ENCODE results near the gene LPCAT2.

The LPCAT2 gene
- total RNA-seq, result 0 to 2.0 (median 0.88) reads per million in 4 experiments

GRCh38 chr16:55508941-55509931 is at the start of gene LPCAT2:
Gene LPCAT2 (plus strand): TSS chr16:55509072. CDS start chr16:55509182, 110 bp downstream.
- DNase-seq, result no peak

- DNase-seq, result no peak
Observed at GRCh38 chr16:55462241-55462640, 46.6 kb upstream of the LPCAT2 start.

- DNase-seq, result no peak
Observed at GRCh38 chr16:55464375-55464774, 44.5 kb upstream of the LPCAT2 start.

GRCh38 chr16:55465077-55465896 is 43.6 kb upstream of the LPCAT2 start:
- peak; percentile 66 for DNase-seq

GRCh38 chr16:55466209-55466608 is 42.7 kb upstream of the LPCAT2 start:
- no peak for DNase-seq

- no peak for DNase-seq
Observed at GRCh38 chr16:55467898-55468297, 41.0 kb upstream of the LPCAT2 start.

GRCh38 chr16:55468352-55468990 is 40.4 kb upstream of the LPCAT2 start:
- no peak for DNase-seq

- DNase-seq, result no peak
Observed at GRCh38 chr16:55469821-55470532, 38.9 kb upstream of the LPCAT2 start.

- DNase-seq, result no peak
Observed at GRCh38 chr16:55470533-55471371, 38.1 kb upstream of the LPCAT2 start.

- no peak for DNase-seq
Observed at GRCh38 chr16:55471448-55472097, 37.3 kb upstream of the LPCAT2 start.

- no peak for DNase-seq
Observed at GRCh38 chr16:55473587-55473986, 35.3 kb upstream of the LPCAT2 start.

GRCh38 chr16:55474821-55475220 is 34.1 kb upstream of the LPCAT2 start:
- DNase-seq, result no peak

GRCh38 chr16:55475919-55476318 is 33.0 kb upstream of the LPCAT2 start:
- no peak for DNase-seq

- DNase-seq, result no peak
Observed at GRCh38 chr16:55476625-55477533, 32.0 kb upstream of the LPCAT2 start.

- no peak for DNase-seq
Observed at GRCh38 chr16:55477736-55478135, 31.1 kb upstream of the LPCAT2 start.

GRCh38 chr16:55478827-55479429 is 29.9 kb upstream of the LPCAT2 start, which contains the start of gene MMP2:
Gene MMP2 (plus strand): TSS chr16:55479198. CDS start chr16:55479480, 282 bp downstream.
- DNase-seq, result no peak

- no peak for DNase-seq
Observed at GRCh38 chr16:55479430-55480140, 29.3 kb upstream of the LPCAT2 start.

- no peak for DNase-seq
Observed at GRCh38 chr16:55480228-55480655, 28.6 kb upstream of the LPCAT2 start.

All from effector CD8-positive, alpha-beta T cell (primary cell).